Measurements from ENCODE around the gene VPS35. TPM values are rescaled to one million over a fixed set of nuclear protein-coding genes. Genes with fewer than 3 reads are reported as not detected.
A peak's percentile ranks its signal among the peaks of the same experiment; 100 is the strongest.

VPS35 gene
- total and polyA plus RNA-seq, 2 of the 13 experiments (the other 11 are each of a cell fraction or from before 2014, with no cell fraction given), result 30.7 to 136 TPM

- 0 out of 2 replicates have a peak, but pooled peaks have one; percentile 76 for TF ChIP-seq CHCHD3 (CRISPR knock-in tag; IDR thresholded peaks at IDR 0.05)
- TF ChIP-seq SRY (CRISPR knock-in tag; IDR thresholded peaks at IDR 0.05), result peak; percentile 86
- TF ChIP-seq ZSCAN31 (CRISPR knock-in tag; IDR thresholded peaks at IDR 0.05; ENCODE audit: low read depth), result peak; percentile 73; the same call in 1 of the 2 replicates
- no peak for TF ChIP-seq TSC22D2 (CRISPR knock-in tag; IDR thresholded peaks at IDR 0.05; ENCODE audit: borderline replicate concordance)
- TF ChIP-seq ZNF225 (CRISPR knock-in tag; IDR thresholded peaks at IDR 0.05), result no peak; the same call in none of the 2 replicates
- peak; percentile 41; the same call in 1 of the 2 replicates for TF ChIP-seq ELF3 (CRISPR knock-in tag; IDR thresholded peaks at IDR 0.05)
- TF ChIP-seq SP2 (CRISPR knock-in tag; IDR thresholded peaks at IDR 0.05), result peak; percentile 69
- no peak for TF ChIP-seq IKZF1 (IDR thresholded peaks at IDR 0.05)
- peak; percentile 100 for TF ChIP-seq ARID4A (CRISPR knock-in tag; IDR thresholded peaks at IDR 0.05; ENCODE audit: borderline replicate concordance)
- TF ChIP-seq, protein P1, sequence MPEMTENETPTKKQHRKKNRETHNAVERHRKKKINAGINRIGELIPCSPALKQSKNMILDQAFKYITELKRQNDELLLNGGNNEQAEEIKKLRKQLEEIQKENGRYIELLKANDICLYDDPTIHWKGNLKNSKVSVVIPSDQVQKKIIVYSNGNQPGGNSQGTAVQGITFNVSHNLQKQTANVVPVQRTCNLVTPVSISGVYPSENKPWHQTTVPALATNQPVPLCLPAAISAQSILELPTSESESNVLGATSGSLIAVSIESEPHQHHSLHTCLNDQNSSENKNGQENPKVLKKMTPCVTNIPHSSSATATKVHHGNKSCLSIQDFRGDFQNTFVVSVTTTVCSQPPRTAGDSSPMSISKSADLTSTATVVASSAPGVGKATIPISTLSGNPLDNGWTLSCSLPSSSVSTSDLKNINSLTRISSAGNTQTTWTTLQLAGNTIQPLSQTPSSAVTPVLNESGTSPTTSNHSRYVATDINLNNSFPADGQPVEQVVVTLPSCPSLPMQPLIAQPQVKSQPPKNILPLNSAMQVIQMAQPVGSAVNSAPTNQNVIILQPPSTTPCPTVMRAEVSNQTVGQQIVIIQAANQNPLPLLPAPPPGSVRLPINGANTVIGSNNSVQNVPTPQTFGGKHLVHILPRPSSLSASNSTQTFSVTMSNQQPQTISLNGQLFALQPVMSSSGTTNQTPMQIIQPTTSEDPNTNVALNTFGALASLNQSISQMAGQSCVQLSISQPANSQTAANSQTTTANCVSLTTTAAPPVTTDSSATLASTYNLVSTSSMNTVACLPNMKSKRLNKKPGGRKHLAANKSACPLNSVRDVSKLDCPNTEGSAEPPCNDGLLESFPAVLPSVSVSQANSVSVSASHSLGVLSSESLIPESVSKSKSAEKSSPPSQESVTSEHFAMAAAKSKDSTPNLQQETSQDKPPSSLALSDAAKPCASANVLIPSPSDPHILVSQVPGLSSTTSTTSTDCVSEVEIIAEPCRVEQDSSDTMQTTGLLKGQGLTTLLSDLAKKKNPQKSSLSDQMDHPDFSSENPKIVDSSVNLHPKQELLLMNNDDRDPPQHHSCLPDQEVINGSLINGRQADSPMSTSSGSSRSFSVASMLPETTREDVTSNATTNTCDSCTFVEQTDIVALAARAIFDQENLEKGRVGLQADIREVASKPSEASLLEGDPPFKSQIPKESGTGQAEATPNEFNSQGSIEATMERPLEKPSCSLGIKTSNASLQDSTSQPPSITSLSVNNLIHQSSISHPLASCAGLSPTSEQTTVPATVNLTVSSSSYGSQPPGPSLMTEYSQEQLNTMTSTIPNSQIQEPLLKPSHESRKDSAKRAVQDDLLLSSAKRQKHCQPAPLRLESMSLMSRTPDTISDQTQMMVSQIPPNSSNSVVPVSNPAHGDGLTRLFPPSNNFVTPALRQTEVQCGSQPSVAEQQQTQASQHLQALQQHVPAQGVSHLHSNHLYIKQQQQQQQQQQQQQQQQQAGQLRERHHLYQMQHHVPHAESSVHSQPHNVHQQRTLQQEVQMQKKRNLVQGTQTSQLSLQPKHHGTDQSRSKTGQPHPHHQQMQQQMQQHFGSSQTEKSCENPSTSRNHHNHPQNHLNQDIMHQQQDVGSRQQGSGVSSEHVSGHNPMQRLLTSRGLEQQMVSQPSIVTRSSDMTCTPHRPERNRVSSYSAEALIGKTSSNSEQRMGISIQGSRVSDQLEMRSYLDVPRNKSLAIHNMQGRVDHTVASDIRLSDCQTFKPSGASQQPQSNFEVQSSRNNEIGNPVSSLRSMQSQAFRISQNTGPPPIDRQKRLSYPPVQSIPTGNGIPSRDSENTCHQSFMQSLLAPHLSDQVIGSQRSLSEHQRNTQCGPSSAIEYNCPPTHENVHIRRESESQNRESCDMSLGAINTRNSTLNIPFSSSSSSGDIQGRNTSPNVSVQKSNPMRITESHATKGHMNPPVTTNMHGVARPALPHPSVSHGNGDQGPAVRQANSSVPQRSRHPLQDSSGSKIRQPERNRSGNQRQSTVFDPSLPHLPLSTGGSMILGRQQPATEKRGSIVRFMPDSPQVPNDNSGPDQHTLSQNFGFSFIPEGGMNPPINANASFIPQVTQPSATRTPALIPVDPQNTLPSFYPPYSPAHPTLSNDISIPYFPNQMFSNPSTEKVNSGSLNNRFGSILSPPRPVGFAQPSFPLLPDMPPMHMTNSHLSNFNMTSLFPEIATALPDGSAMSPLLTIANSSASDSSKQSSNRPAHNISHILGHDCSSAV (CRISPR knock-in tag; IDR thresholded peaks at IDR 0.05; ENCODE audit: borderline replicate concordance), result no peak
- peak; percentile 93 for TF ChIP-seq IRX3 (CRISPR knock-in tag; IDR thresholded peaks at IDR 0.05; ENCODE audit: borderline replicate concordance, low read depth)
- TF ChIP-seq ZNF879 (CRISPR knock-in tag; IDR thresholded peaks at IDR 0.05), result no peak
- TF ChIP-seq, protein P2, sequence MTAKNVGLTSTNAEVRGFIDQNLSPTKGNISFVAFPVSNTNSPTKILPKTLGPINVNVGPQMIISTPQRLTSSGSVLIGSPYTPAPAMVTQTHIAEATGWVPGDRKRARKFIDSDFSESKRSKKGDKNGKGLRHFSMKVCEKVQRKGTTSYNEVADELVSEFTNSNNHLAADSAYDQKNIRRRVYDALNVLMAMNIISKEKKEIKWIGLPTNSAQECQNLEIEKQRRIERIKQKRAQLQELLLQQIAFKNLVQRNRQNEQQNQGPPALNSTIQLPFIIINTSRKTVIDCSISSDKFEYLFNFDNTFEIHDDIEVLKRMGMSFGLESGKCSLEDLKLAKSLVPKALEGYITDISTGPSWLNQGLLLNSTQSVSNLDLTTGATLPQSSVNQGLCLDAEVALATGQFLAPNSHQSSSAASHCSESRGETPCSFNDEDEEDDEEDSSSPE (CRISPR knock-in tag; IDR thresholded peaks at IDR 0.05), result peak; percentile 99
- no peak for TF ChIP-seq ZFP36L1 (CRISPR knock-in tag; IDR thresholded peaks at IDR 0.05)
- no peak for TF ChIP-seq HNRNPH1 (optimal IDR thresholded peaks at IDR 0.05; ENCODE audit: low read depth, low read length)
Observed at GRCh38 chr16:46621006-46621933, 67.7 kb downstream of the VPS35 start, which contains the start of gene SHCBP1 (continued).
